Naive thymus-derived CD8-positive, alpha-beta T cell (primary cell): ENCODE measurements around the gene POC1B. TPM values are rescaled to one million over a fixed set of nuclear protein-coding genes. Genes with fewer than 3 reads are reported as not detected.

Experiments used
- ATAC-seq, 2 donors: fragments of 150-1000 bp; cut with Tn5 transposase in 1 of 2; sonication (Bioruptor Pico), chemical (Tn5 transposase) in 1 of 2; 1 replicate in 1 of 2; 2 replicates in 1 of 2; pipeline ENCODE4 v1.10.0; 2021; ENCODE audit warnings: mild to moderate bottlenecking in 2 of 2, moderate library complexity in 2 of 2
- POLR2A ChIA-PET: fragments of 350-600 bp; sonication (Branson Sonifier 250); formaldehyde crosslinking; loops from one replicate; lab custom pipeline; 2021; ENCODE audit warnings: antibody characterized with exemption; lab: Charles Lee
- DNase-seq, 10 donors: peaks; one replicate each; pipeline versions ENCODE4 v3.0.0 to v3.0.0-alpha.2; 2020 to 2022
- H3K27ac Mint-ChIP-seq, 10 donors: one replicate each; pipeline ENCODE4 v1.8.0; 2020 to 2022; ENCODE audit warnings: mild to moderate bottlenecking in 10 of 10, mixed read lengths in 10 of 10, moderate library complexity in 4 of 10, inconsistent platforms in 1 of 10
- H3K27me3 Mint-ChIP-seq, 5 donors: one replicate each; pipeline ENCODE4 v1.8.0; 2021 to 2022; ENCODE audit warnings: mixed read lengths in 5 of 5
- H3K36me3 Mint-ChIP-seq, 3 donors: one replicate each; pipeline ENCODE4 v1.8.0; 2020 to 2022; ENCODE audit warnings: mixed read lengths in 3 of 3, mild to moderate bottlenecking in 2 of 3, inconsistent platforms in 1 of 3
- H3K4me1 Mint-ChIP-seq, 4 donors: one replicate each; pipeline ENCODE4 v1.8.0; 2021 to 2022; ENCODE audit warnings: mixed read lengths in 4 of 4
- H3K4me3 Mint-ChIP-seq, 10 donors: one replicate each; pipeline ENCODE4 v1.8.0; 2020 to 2022; ENCODE audit warnings: mild to moderate bottlenecking in 10 of 10, mixed read lengths in 10 of 10, moderate library complexity in 6 of 10, inconsistent platforms in 1 of 10
- H3K9me3 Mint-ChIP-seq, 9 donors: one replicate each; pipeline ENCODE4 v1.8.0; 2020 to 2022; ENCODE audit warnings: mixed read lengths in 9 of 9, mild to moderate bottlenecking in 3 of 9, inconsistent platforms in 1 of 9, moderate library complexity in 1 of 9
- polyA plus RNA-seq, 3 donors: library from polyadenylated mRNA; unstranded; fragments of 300-500 nt; fragmentation: Illumina TruSeq; gene quantifications; one replicate each; pipeline ENCODE4 v1.2.3, GENCODE V29; 2021
- total RNA-seq, 8 experiments: library from RNA in 2 of 8; stranded (reverse) in 2 of 8; gene quantifications; one replicate each; pipeline ENCODE4 v1.2.3 and lab custom pipeline; 2021 to 2026

POC1B gene
- total and polyA plus RNA-seq, 5 experiments from 2014 or later = 22.1 to 33.0 (median 29.0) TPM

GRCh38 chr12:89421092-89421835, 104.6 kb downstream of the POC1B start:
- Mint-ChIP-seq H3K9me3 (no peaks in the 10 kb centered on the region), H3K27ac (peak overlapping the region in 1 of 10 donors; percentile 9), H3K27me3 (no peaks in the 10 kb centered on the region), H3K36me3 (peaks cover 9 to 51% (median 18%) of the 10 kb centered on the region in 3 donors), H3K4me3 (no peak overlapping the region), H3K4me1 (peaks cover 0 to 6% (median 0%) of the 10 kb centered on the region in 4 donors)
- DNase-seq (no peak), ATAC-seq (no peak)
- POLR2A ChIA-PET = no interaction called here

GRCh38 chr12:89418228-89418910, 107.5 kb downstream of the POC1B start:
- Mint-ChIP-seq H3K36me3 (peaks cover 0 to 28% (median 5%) of the 10 kb centered on the region in 3 donors), H3K27ac (peak overlapping the region in 2 of 10 donors; percentile 13 to 64), H3K9me3 (no peaks in the 10 kb centered on the region), H3K27me3 (no peaks in the 10 kb centered on the region), H3K4me1 (peaks cover 0 to 4% (median 0%) of the 10 kb centered on the region in 4 donors), H3K4me3 (no peak overlapping the region)
- no peak for DNase-seq
- POLR2A ChIA-PET = no interaction called here
- no peak for ATAC-seq

GRCh38 chr12:89417246-89417977, 108.4 kb downstream of the POC1B start:
- H3K4me3 Mint-ChIP-seq = no peak overlapping the region
- no peak for ATAC-seq

GRCh38 chr12:89416049-89416792, 109.6 kb downstream of the POC1B start:
- Mint-ChIP-seq H3K4me1 (no peaks in the 10 kb centered on the region), H3K27ac (peak overlapping the region in 1 of 10 donors; percentile 2), H3K9me3 (no peaks in the 10 kb centered on the region), H3K4me3 (no peak overlapping the region), H3K27me3 (no peaks in the 10 kb centered on the region), H3K36me3 (peaks cover 0 to 20% (median 5%) of the 10 kb centered on the region in 3 donors)
- POLR2A ChIA-PET = no interaction called here
- DNase-seq = no peak
- no peak for ATAC-seq

More at GRCh38 chr12:89417246-89417977, 108.4 kb downstream of the POC1B start:
- POLR2A ChIA-PET = no interaction called here
- peaks cover 0 to 28% (median 5%) of the 10 kb centered on the region in 3 donors for H3K36me3 Mint-ChIP-seq
- H3K27me3 Mint-ChIP-seq = no peaks in the 10 kb centered on the region
- peaks cover 0 to 4% (median 0%) of the 10 kb centered on the region in 4 donors for H3K4me1 Mint-ChIP-seq
- DNase-seq = no peak
- no peaks in the 10 kb centered on the region for H3K9me3 Mint-ChIP-seq
- H3K27ac Mint-ChIP-seq = no peak overlapping the region

- ATAC-seq (no peak), DNase-seq (no peak)
- Mint-ChIP-seq H3K4me3 (no peak overlapping the region), H3K27me3 (no peaks in the 10 kb centered on the region), H3K36me3 (peaks cover 0 to 12% (median 6%) of the 10 kb centered on the region in 3 donors), H3K27ac (no peak overlapping the region), H3K4me1 (no peaks in the 10 kb centered on the region), H3K9me3 (no peaks in the 10 kb centered on the region)
- POLR2A ChIA-PET = no interaction called here
These were observed 111.0 kb downstream of the POC1B start for GRCh38 chr12:89414851-89415250.

GRCh38 chr12:89414322-89414721, 111.5 kb downstream of the POC1B start:
- DNase-seq = no peak
- no peak for ATAC-seq
- Mint-ChIP-seq H3K27me3 (no peaks in the 10 kb centered on the region), H3K9me3 (no peaks in the 10 kb centered on the region), H3K36me3 (peaks cover 0 to 12% (median 7%) of the 10 kb centered on the region in 3 donors), H3K4me1 (no peaks in the 10 kb centered on the region), H3K4me3 (no peak overlapping the region), H3K27ac (no peak overlapping the region)
- POLR2A ChIA-PET = no interaction called here

- POLR2A ChIA-PET = no interaction called here
- Mint-ChIP-seq H3K27me3 (no peaks in the 10 kb centered on the region), H3K27ac (no peak overlapping the region), H3K4me1 (no peaks in the 10 kb centered on the region), H3K4me3 (no peak overlapping the region), H3K9me3 (no peaks in the 10 kb centered on the region), H3K36me3 (peaks cover 0 to 17% (median 9%) of the 10 kb centered on the region in 3 donors)
- DNase-seq (no peak), ATAC-seq (no peak)
These were observed 112.6 kb downstream of the POC1B start for GRCh38 chr12:89413234-89413633.

- DNase-seq (no peak), ATAC-seq (no peak)
- H3K27ac Mint-ChIP-seq = peak overlapping the region in 1 of 10 donors; percentile 31
- no peaks in the 10 kb centered on the region for H3K27me3 Mint-ChIP-seq
- no peaks in the 10 kb centered on the region for H3K4me1 Mint-ChIP-seq
- POLR2A ChIA-PET = no interaction called here
- H3K4me3 Mint-ChIP-seq = no peak overlapping the region
- H3K9me3 Mint-ChIP-seq = no peaks in the 10 kb centered on the region
- peaks cover 0 to 20% (median 5%) of the 10 kb centered on the region in 3 donors for H3K36me3 Mint-ChIP-seq
These were observed 113.2 kb downstream of the POC1B start for GRCh38 chr12:89412665-89413064.

GRCh38 chr12:89411846-89412245, 114.0 kb downstream of the POC1B start:
- Mint-ChIP-seq H3K27ac (no peak overlapping the region), H3K9me3 (no peaks in the 10 kb centered on the region), H3K4me1 (no peaks in the 10 kb centered on the region), H3K4me3 (no peak overlapping the region), H3K27me3 (no peaks in the 10 kb centered on the region), H3K36me3 (peaks cover 0 to 20% (median 5%) of the 10 kb centered on the region in 3 donors)
- POLR2A ChIA-PET = no interaction called here
- ATAC-seq (no peak), DNase-seq (no peak)

GRCh38 chr12:89411234-89411633, 114.6 kb downstream of the POC1B start:
- Mint-ChIP-seq H3K36me3 (peaks cover 0 to 20% (median 5%) of the 10 kb centered on the region in 3 donors), H3K4me3 (no peak overlapping the region), H3K27ac (no peak overlapping the region), H3K9me3 (no peaks in the 10 kb centered on the region), H3K4me1 (no peaks in the 10 kb centered on the region), H3K27me3 (no peaks in the 10 kb centered on the region)
- DNase-seq (no peak), ATAC-seq (no peak)
- POLR2A ChIA-PET = no interaction called here

GRCh38 chr12:89405626-89406345, 120.1 kb downstream of the POC1B start:
- H3K27ac Mint-ChIP-seq = peak overlapping the region in 1 of 10 donors; percentile 10
- peaks cover 0 to 2% (median 0%) of the 10 kb centered on the region in 9 donors for H3K9me3 Mint-ChIP-seq
- no peak for ATAC-seq
- POLR2A ChIA-PET = no interaction called here
- H3K4me1 Mint-ChIP-seq = no peaks in the 10 kb centered on the region
- no peak for DNase-seq
- no peak overlapping the region for H3K4me3 Mint-ChIP-seq
- H3K27me3 Mint-ChIP-seq = no peaks in the 10 kb centered on the region
- peaks cover 0 to 21% (median 3%) of the 10 kb centered on the region in 3 donors for H3K36me3 Mint-ChIP-seq
